Keratinocyte (primary cell): Measurements from ENCODE around the gene NXNL2. TPM values are rescaled to one million over a fixed set of nuclear protein-coding genes. Genes with fewer than 3 reads are reported as not detected.

Source experiments
- DNase-seq: peaks from one replicate; pipeline ENCODE4 v3.0.0-alpha.2; 2011; ENCODE audit warnings: low read depth, missing footprints, low spot score
- FAIRE-seq: peaks from 2 replicates; lab custom pipeline; 2011; peaks lifted over from hg19 to GRCh38; lab: Jason Lieb, UNC
- H2AFZ ChIP-seq: 2 replicates; pipeline ENCODE4 v1.6.0; 2012; ENCODE audit warnings: low read length, control low read depth, inconsistent platforms; ENCODE audit not compliant: control insufficient read depth
- H3K27ac ChIP-seq: 2 replicates; pipeline ENCODE4 v1.5.1; 2011; ENCODE audit warnings: low read length; ENCODE audit not compliant: control insufficient read depth, insufficient read depth
- H3K27me3 ChIP-seq: 3 replicates; pipeline ENCODE4 v1.6.0; 2011; ENCODE audit warnings: low read length; ENCODE audit not compliant: control insufficient read depth, insufficient read depth; ENCODE audit errors: extremely low read depth
- H3K36me3 ChIP-seq, 2 experiments: 2 replicates in 1 of 2; 3 replicates in 1 of 2; pipeline ENCODE4 v1.5.1; 2011; ENCODE audit warnings: low read length in 2 of 2, mild to moderate bottlenecking in 1 of 2; ENCODE audit not compliant: control insufficient read depth in 2 of 2, insufficient read depth in 2 of 2; ENCODE audit errors: extremely low read depth in 1 of 2
- H3K4me1 ChIP-seq: 3 replicates; pipeline ENCODE4 v1.5.1; 2011; ENCODE audit warnings: low read length; ENCODE audit not compliant: control insufficient read depth, insufficient read depth; ENCODE audit errors: extremely low read depth
- H3K4me2 ChIP-seq: 3 replicates; pipeline ENCODE4 v1.6.0; 2011; ENCODE audit warnings: low read depth, low read length; ENCODE audit not compliant: control insufficient read depth, insufficient read depth; ENCODE audit errors: extremely low read depth
- H3K4me3 ChIP-seq, 3 experiments: fragments of 200-600 bp in 1 of 3; sonication (generic) in 1 of 3; 2 replicates in 2 of 3; 3 replicates in 1 of 3; pipeline ENCODE4 v1.5.1; 2011 to 2016; ENCODE audit warnings: low read length in 3 of 3, mild to moderate bottlenecking in 3 of 3, control low read depth in 2 of 3, inconsistent platforms in 1 of 3, low read depth in 1 of 3, mixed read lengths in 1 of 3, mixed run types in 1 of 3, moderate library complexity in 1 of 3; ENCODE audit not compliant: control insufficient read depth in 2 of 3, insufficient read depth in 2 of 3; ENCODE audit errors: extremely low read depth in 1 of 3
- H3K79me2 ChIP-seq: 2 replicates; pipeline ENCODE4 v1.6.0; 2012; ENCODE audit warnings: low read length; ENCODE audit not compliant: control insufficient read depth, insufficient read depth
- H3K9ac ChIP-seq: 3 replicates; pipeline ENCODE4 v1.6.0; 2011; ENCODE audit warnings: low read length; ENCODE audit not compliant: control insufficient read depth, insufficient read depth; ENCODE audit errors: extremely low read depth
- H3K9me1 ChIP-seq: 3 replicates; pipeline ENCODE4 v1.6.0; 2011; ENCODE audit warnings: low read length; ENCODE audit not compliant: control insufficient read depth, insufficient read depth; ENCODE audit errors: extremely low read depth
- H3K9me3 ChIP-seq: 2 replicates; pipeline ENCODE4 v1.5.1; 2012; ENCODE audit warnings: low read depth, low read length; ENCODE audit not compliant: control insufficient read depth
- H4K20me1 ChIP-seq: 3 replicates; pipeline ENCODE4 v1.6.0; 2011; ENCODE audit warnings: low read length; ENCODE audit not compliant: control insufficient read depth, insufficient read depth; ENCODE audit errors: extremely low read depth
- CTCF ChIP-seq, 3 experiments: IDR thresholded peaks in 1 of 3; conservative IDR thresholded peaks in 1 of 3; optimal IDR thresholded peaks in 1 of 3; 2 replicates in 2 of 3; 3 replicates in 1 of 3; pipeline versions ENCODE3 to v1.5.1; 2011; ENCODE audit warnings: low read length in 3 of 3, mild to moderate bottlenecking in 3 of 3, moderate library complexity in 2 of 3, control low read depth in 1 of 3, inconsistent platforms in 1 of 3; ENCODE audit not compliant: insufficient read depth in 2 of 3; ENCODE audit errors: extremely low read depth in 1 of 3
- EZH2 ChIP-seq: IDR thresholded peaks from one replicate; pipeline ENCODE4 v1.6.1; 2012; ENCODE audit warnings: inconsistent platforms, mild to moderate bottlenecking, low read length, moderate library complexity
- dilution Hi-C: fragments of 300-500 bp; cut with MboI; formaldehyde crosslinking; loops from one replicate; pipeline ENCODE4 v1.7.0; 2020; ENCODE audit warnings: low sequenced_read_pairs; ENCODE audit not compliant: extremely low pct_ligation_motif_present
- polyA plus RNA-seq, 5 experiments: library from polyadenylated mRNA; depleted of rRNA in 3 of 5; stranded (reverse) in 3 of 5; stranded (forward) in 1 of 5; unstranded in 1 of 5; fragments of >200 nt; gene quantifications; 1 replicate in 1 of 5; 2 replicates in 3 of 5; 3 replicates in 1 of 5; pipeline versions ENCODE4 v1.2.1 to v1.2.3, GENCODE V29; 2011 to 2012; ENCODE audit warnings: missing spikeins in 2 of 5, low read depth in 1 of 5, low replicate concordance in 1 of 5

The NXNL2 gene
- polyA plus RNA-seq, 1 donor (not counting 4 experiments of a cell fraction or from before 2014, with no cell fraction given): 0.17 TPM

GRCh38 chr9:88540251-88540763 is 5.3 kb downstream of the NXNL2 start:
- Histone ChIP-seq H3K9me1 (no peaks in the 10 kb centered on the region), H3K4me1 (peaks cover 10% of the 10 kb centered on the region), H2AFZ (no peak overlapping the region), H3K9ac (no peak overlapping the region), H3K9me3 (no peaks in the 10 kb centered on the region), H3K27me3 (peaks cover 5% of the 10 kb centered on the region), H3K4me2 (no peak overlapping the region), H3K79me2 (no peaks in the 10 kb centered on the region), H4K20me1 (peaks cover 3% of the 10 kb centered on the region), H3K4me3 (no peak overlapping the region), H3K27ac (no peak overlapping the region), H3K36me3 (no peaks in the 10 kb centered on the region)
- DNase-seq (no peak), FAIRE-seq (no peak)
- dilution Hi-C loops: no loop called here
- TF ChIP-seq EZH2 (no peak), CTCF (optimal IDR thresholded peaks at IDR 0.05 in 1 of 3, IDR thresholded peaks at IDR 0.05 in 1 of 3, conservative IDR thresholded peaks at IDR 0.05 in 1 of 3; ENCODE audit: extremely low read depth in 1 of 3, insufficient read depth in 2 of 3, low read length in 3 of 3) (no peak)

- H3K4me2 ChIP-seq: peak overlapping the region; percentile 17
- dilution Hi-C loops: no loop called here
- FAIRE-seq: peak; percentile 9
These were observed 9.3 kb downstream of the NXNL2 start for GRCh38 chr9:88544245-88544644.

More at GRCh38 chr9:88544245-88544644, 9.3 kb downstream of the NXNL2 start:
- TF ChIP-seq CTCF (optimal IDR thresholded peaks at IDR 0.05 in 1 of 3, IDR thresholded peaks at IDR 0.05 in 1 of 3, conservative IDR thresholded peaks at IDR 0.05 in 1 of 3; ENCODE audit: extremely low read depth in 1 of 3, insufficient read depth in 2 of 3, low read length in 3 of 3) (no peak), EZH2 (no peak)
- no peaks in the 10 kb centered on the region for H3K27me3 ChIP-seq
- H3K4me1 ChIP-seq: peaks cover 3% of the 10 kb centered on the region
- no peak overlapping the region for H3K4me3 ChIP-seq
- H3K9ac ChIP-seq: no peak overlapping the region
- no peaks in the 10 kb centered on the region for H3K9me3 ChIP-seq
- H2AFZ ChIP-seq: peak overlapping the region; percentile 10
- no peaks in the 10 kb centered on the region for H3K36me3 ChIP-seq
- no peak overlapping the region for H3K27ac ChIP-seq
- no peaks in the 10 kb centered on the region for H3K79me2 ChIP-seq
- H4K20me1 ChIP-seq: no peaks in the 10 kb centered on the region
- no peak for DNase-seq
- no peaks in the 10 kb centered on the region for H3K9me1 ChIP-seq
